CD4-positive, CD25-positive, alpha-beta regulatory T cell (primary cell): ENCODE measurements around the gene PRIM2. TPM values are rescaled to one million over a fixed set of nuclear protein-coding genes. Genes with fewer than 3 reads are reported as not detected.
"Not testable (repeated sequence)": the region's sequence is repeated elsewhere in the genome, so short reads cannot be mapped to it uniquely, and the experiment has no call there.

Experiments
- ATAC-seq, 2 donors: fragments of 150-1000 bp; cut with Tn5 transposase; one replicate each; pipeline ENCODE4 v1.10.0; 2021; ENCODE audit warnings: low read depth in 2 of 2, moderate number of reproducible peaks in 2 of 2, moderate library complexity in 1 of 2
- DNase-seq, 3 donors: peaks; one replicate each; pipeline versions ENCODE4 v3.0.0 to v3.0.0-alpha.2; 2012 to 2022; ENCODE audit warnings: mixed read lengths in 1 of 3
- H3K27ac ChIP-seq: one replicate; pipeline ENCODE4 v1.7.0; 2013; ENCODE audit warnings: mild to moderate bottlenecking, low read length; ENCODE audit not compliant: insufficient read depth, poor library complexity, severe bottlenecking
- H3K27me3 ChIP-seq: one replicate; pipeline ENCODE4 v1.7.0; 2013; ENCODE audit warnings: low read length; ENCODE audit not compliant: control insufficient read depth, insufficient read depth
- H3K36me3 ChIP-seq: one replicate; pipeline ENCODE4 v1.7.0; 2013; ENCODE audit warnings: mild to moderate bottlenecking, low read length, moderate library complexity; ENCODE audit not compliant: control insufficient read depth, insufficient read depth
- H3K4me1 ChIP-seq: 2 replicates; pipeline ENCODE4 v1.7.0; 2013; ENCODE audit warnings: mild to moderate bottlenecking, low read length; ENCODE audit not compliant: insufficient read depth, control insufficient read depth, poor library complexity, severe bottlenecking
- H3K4me3 ChIP-seq: one replicate; pipeline ENCODE4 v1.7.0; 2013; ENCODE audit warnings: low read depth, mild to moderate bottlenecking, low read length, moderate library complexity
- H3K9me3 ChIP-seq, 2 experiments: 1 replicate in 1 of 2; 2 replicates in 1 of 2; pipeline ENCODE4 v1.7.0; 2013; ENCODE audit warnings: low read length in 2 of 2, mild to moderate bottlenecking in 1 of 2, moderate library complexity in 1 of 2; ENCODE audit not compliant: control insufficient read depth in 2 of 2
- H3K27ac Mint-ChIP-seq, 3 donors: one replicate each; pipeline ENCODE4 v1.8.0; 2020 to 2022; ENCODE audit warnings: mild to moderate bottlenecking in 3 of 3, mixed read lengths in 3 of 3, moderate library complexity in 2 of 3
- H3K27me3 Mint-ChIP-seq: one replicate; pipeline ENCODE4 v1.8.0; 2022; ENCODE audit warnings: mild to moderate bottlenecking, mixed read lengths
- H3K36me3 Mint-ChIP-seq: one replicate; pipeline ENCODE4 v1.8.0; 2020; ENCODE audit warnings: mixed read lengths
- H3K4me1 Mint-ChIP-seq, 4 donors: one replicate each; pipeline ENCODE4 v1.8.0; 2020 to 2022; ENCODE audit warnings: mixed read lengths in 4 of 4, mild to moderate bottlenecking in 1 of 4
- H3K4me3 Mint-ChIP-seq, 4 donors: one replicate each; pipeline ENCODE4 v1.8.0; 2020 to 2022; ENCODE audit warnings: mild to moderate bottlenecking in 4 of 4, mixed read lengths in 4 of 4, moderate library complexity in 3 of 4
- H3K9me3 Mint-ChIP-seq, 7 donors: one replicate each; pipeline ENCODE4 v1.8.0; 2020 to 2022; ENCODE audit warnings: mixed read lengths in 7 of 7, mild to moderate bottlenecking in 3 of 7, moderate library complexity in 2 of 7
- polyA plus RNA-seq, 4 donors: library from polyadenylated mRNA; unstranded; fragments of 300-500 nt; fragmentation: Illumina TruSeq; gene quantifications; one replicate each; pipeline ENCODE4 v1.2.3, GENCODE V29; 2021
- total RNA-seq: library from RNA; stranded (reverse); gene quantifications from one replicate; pipeline ENCODE4 v1.2.3, GENCODE V29; 2022

The PRIM2 gene
- total and polyA plus RNA-seq, 5 donors from 2014 or later = 11.5 to 19.5 (median 16.0) TPM

DNA sequence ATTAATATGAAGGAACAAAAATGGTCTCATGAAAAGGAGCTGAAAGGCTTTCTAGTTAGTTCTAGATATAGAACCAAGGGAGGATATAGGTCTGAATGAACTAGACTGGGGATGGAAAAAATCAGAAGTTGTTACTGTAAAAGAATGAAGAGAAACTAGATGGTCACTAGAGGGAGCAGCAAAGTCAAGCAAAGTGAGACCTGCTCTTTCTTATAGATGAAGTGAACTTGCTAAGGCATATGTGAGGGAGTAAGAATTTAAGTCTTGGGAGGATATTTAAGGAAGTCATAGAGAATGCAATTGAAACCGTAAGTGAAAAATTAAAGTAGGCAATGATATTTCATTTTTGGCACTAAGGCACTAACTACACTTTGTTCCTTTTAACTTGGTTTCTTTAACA lies 218.6 kb downstream of the PRIM2 start:
- not testable (repeated sequence) for H3K4me1 Mint-ChIP-seq, H3K4me3 Mint-ChIP-seq
- peak overlapping the region in 1 of 3 donors; percentile 2 for H3K27ac Mint-ChIP-seq

DNA sequence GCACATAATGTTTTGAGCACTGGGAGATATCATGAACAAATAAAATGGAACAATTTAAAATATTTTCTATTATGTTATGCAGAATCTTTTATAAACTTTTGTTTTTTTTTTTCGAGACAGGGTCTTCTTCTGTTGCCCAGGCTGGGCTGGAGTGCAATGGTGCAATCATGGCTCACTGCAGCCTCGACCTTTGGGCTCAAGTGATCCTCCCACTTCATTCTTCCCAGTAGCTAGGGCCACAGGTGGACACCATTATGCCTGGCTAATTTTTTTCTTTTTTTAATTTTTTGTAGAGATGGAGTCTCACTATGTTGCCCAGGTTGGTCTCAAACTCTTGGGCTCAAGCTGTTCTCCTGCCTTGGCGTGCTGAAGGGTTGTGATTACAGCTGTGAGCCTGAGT lies 220.5 kb downstream of the PRIM2 start:
- H3K4me3 Mint-ChIP-seq, H3K27me3 ChIP-seq, H3K27ac ChIP-seq, H3K4me1 Mint-ChIP-seq, ATAC-seq, H3K9me3 Mint-ChIP-seq, H3K9me3 ChIP-seq, H3K27ac Mint-ChIP-seq, H3K4me1 ChIP-seq, DNase-seq, H3K36me3 ChIP-seq, H3K4me3 ChIP-seq, H3K27me3 Mint-ChIP-seq: not testable (repeated sequence)
- peaks cover 19% of the 10 kb centered on the region for H3K36me3 Mint-ChIP-seq

More for the DNA sequence above, 218.6 kb downstream of the PRIM2 start:
- not testable (repeated sequence) for H3K27me3 Mint-ChIP-seq, H3K4me3 ChIP-seq, H3K36me3 ChIP-seq, H3K27ac ChIP-seq, H3K9me3 ChIP-seq, H3K4me1 ChIP-seq, ATAC-seq, H3K27me3 ChIP-seq, H3K9me3 Mint-ChIP-seq
- H3K36me3 Mint-ChIP-seq = peaks cover 10% of the 10 kb centered on the region
- peak in 1 of 3 donors; percentile 55 for DNase-seq

DNA sequence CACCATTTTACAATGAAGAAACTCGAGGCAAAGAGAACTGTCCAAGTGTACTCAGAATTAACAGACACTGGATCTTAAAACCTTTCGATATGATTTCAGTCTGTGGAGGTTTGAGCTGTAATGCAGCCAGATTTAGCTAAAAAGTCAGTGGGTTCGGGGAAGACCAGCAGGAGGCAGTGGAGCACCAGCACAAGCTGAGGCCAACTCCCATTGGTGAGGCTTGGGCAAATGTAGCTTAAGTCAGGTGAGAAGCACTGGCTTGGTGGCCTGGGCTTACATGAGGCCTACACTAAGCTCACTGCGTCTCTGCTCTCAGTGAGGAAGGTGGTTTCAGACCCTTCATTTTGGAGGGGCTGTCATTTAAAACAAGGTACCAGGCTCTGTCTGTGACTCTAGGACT lies 234.5 kb downstream of the PRIM2 start:
- H3K27me3 ChIP-seq, H3K27ac Mint-ChIP-seq, H3K27ac ChIP-seq, H3K9me3 ChIP-seq, H3K36me3 Mint-ChIP-seq, H3K9me3 Mint-ChIP-seq, DNase-seq, ATAC-seq, H3K36me3 ChIP-seq, H3K4me1 Mint-ChIP-seq, H3K4me3 ChIP-seq, H3K4me1 ChIP-seq, H3K27me3 Mint-ChIP-seq, H3K4me3 Mint-ChIP-seq: not testable (repeated sequence)

DNA sequence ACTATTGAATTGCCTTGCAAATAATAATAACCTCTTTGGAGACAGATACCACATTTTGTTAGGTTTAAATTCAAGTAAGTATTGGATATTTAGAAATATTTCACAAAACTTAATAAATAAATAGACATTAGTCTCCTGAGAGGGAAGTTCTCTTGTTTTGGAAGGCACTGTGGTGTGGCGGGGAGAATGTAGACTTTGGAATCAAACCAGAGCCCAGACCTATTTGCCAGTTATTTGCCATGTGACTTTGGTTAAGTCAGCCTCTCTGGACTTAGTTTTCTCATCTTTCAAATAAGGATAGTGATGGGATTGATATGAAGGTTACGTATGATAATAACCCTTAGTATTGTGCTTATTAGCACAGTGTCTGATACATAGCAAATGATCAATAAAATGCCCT lies 240.4 kb downstream of the PRIM2 start:
- H3K27me3 ChIP-seq, H3K9me3 ChIP-seq, H3K4me1 ChIP-seq, H3K27ac Mint-ChIP-seq, H3K27me3 Mint-ChIP-seq, H3K9me3 Mint-ChIP-seq, DNase-seq, H3K4me3 ChIP-seq, H3K4me1 Mint-ChIP-seq, H3K36me3 Mint-ChIP-seq, H3K27ac ChIP-seq, H3K4me3 Mint-ChIP-seq, H3K36me3 ChIP-seq, ATAC-seq: not testable (repeated sequence)

DNA sequence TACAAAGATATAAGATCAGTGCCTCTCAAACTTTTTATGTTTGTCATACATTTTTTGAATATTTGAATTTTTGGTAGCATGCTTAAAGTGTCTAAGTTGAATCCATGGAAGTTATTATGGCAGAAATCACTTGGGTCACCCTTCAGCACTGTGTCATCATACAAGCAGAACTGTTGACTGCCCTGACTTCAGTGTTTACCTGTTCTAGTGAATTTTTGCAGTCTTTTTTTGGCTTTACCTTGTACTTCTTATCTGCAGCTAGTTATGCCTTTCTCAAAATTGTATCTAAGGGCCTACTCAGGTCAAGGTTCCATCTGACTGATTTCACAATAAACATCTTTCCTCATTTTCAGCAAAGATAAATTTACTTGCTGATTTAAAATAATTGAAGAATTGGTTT lies 241.7 kb downstream of the PRIM2 start:
- not testable (repeated sequence) for H3K4me3 ChIP-seq, H3K27me3 ChIP-seq, H3K27ac Mint-ChIP-seq, H3K27me3 Mint-ChIP-seq, H3K27ac ChIP-seq, H3K9me3 Mint-ChIP-seq, ATAC-seq, H3K4me3 Mint-ChIP-seq, H3K36me3 Mint-ChIP-seq, H3K9me3 ChIP-seq, H3K4me1 Mint-ChIP-seq, H3K36me3 ChIP-seq, H3K4me1 ChIP-seq, DNase-seq

DNA sequence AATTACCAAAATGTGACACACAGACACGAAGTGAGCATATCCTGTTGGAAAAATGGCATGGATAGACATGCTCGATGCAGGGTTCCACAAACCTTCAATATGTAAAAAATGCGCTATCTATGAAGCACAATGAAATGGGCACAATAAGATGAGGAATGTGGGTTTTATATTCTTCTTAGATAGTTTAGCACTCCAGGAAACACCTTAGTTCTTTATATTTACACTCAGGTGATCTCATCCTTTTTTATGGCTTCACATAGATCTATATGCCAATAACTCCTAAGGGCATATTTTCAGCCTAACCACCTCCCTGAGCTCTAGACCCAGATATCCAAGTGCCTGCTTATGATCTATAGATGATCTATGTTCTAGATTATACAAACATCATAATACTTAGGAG lies 244.8 kb downstream of the PRIM2 start:
- H3K27ac ChIP-seq, DNase-seq, H3K27me3 Mint-ChIP-seq, H3K36me3 Mint-ChIP-seq, ATAC-seq, H3K4me1 ChIP-seq, H3K27me3 ChIP-seq, H3K9me3 Mint-ChIP-seq, H3K27ac Mint-ChIP-seq, H3K36me3 ChIP-seq, H3K4me3 Mint-ChIP-seq, H3K4me3 ChIP-seq, H3K9me3 ChIP-seq, H3K4me1 Mint-ChIP-seq: not testable (repeated sequence)

DNA sequence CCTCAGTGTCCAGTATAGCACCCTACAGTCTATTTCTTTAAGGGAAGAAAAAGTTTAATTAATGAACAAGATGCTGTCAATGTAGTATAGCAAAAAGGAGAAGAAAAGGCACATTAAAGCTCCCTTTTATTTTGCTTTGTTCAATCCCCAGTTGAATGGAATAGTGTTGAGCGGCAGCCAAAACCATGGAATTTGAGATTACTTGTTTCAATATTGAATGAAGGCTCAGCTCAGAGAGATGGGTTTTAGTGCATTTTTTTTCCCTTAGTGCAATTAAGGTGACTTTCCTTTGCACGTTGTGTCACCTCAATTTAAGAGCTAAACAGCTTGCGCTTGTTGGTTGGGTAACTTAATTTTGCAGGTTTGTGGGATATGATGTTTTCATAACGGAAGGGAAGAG lies 254.7 kb downstream of the PRIM2 start:
- H3K36me3 ChIP-seq, ATAC-seq, DNase-seq, H3K36me3 Mint-ChIP-seq, H3K9me3 Mint-ChIP-seq, H3K4me1 ChIP-seq, H3K9me3 ChIP-seq, H3K27ac Mint-ChIP-seq, H3K4me3 ChIP-seq, H3K27me3 ChIP-seq, H3K27me3 Mint-ChIP-seq, H3K4me1 Mint-ChIP-seq, H3K4me3 Mint-ChIP-seq, H3K27ac ChIP-seq: not testable (repeated sequence)

DNA sequence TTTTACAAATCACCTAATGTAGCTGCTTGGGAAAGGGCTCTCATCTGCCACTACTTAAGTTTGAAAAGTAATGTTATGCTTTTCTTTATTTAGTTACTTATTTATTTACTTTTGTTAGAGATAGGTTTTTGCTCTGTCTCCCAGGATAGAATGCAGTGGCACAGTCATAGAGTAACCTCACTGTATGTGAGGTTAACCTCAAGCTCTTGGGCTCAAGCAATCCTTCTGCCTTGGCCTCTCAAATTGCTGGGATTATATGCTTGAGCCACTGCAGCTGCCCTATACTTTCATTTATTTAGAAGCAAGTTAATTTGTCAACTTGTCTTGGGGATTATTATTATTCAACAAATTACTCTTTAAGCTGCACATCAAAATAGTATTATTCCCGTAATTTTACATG lies 255.4 kb downstream of the PRIM2 start:
- H3K27ac Mint-ChIP-seq, H3K4me1 Mint-ChIP-seq, H3K36me3 ChIP-seq, DNase-seq, H3K27ac ChIP-seq, H3K4me3 Mint-ChIP-seq, H3K9me3 Mint-ChIP-seq, H3K36me3 Mint-ChIP-seq, H3K9me3 ChIP-seq, H3K4me3 ChIP-seq, ATAC-seq, H3K27me3 Mint-ChIP-seq, H3K4me1 ChIP-seq, H3K27me3 ChIP-seq: not testable (repeated sequence)
